Middle frontal gyrus (tissue), 1 donor: ENCODE measurements around the gene PICALM.
A peak's percentile ranks its signal among the peaks of the same experiment; 100 is the strongest.
"Not testable (repeated sequence)": the region's sequence is repeated elsewhere in the genome, so short reads cannot be mapped to it uniquely, and the experiment has no call there.

ENCODE experiments used
- DNase-seq: peaks from one replicate; pipeline ENCODE4 v3.0.0-alpha.2; 2015; ENCODE audit warnings: low spot score; ENCODE audit errors: extremely low spot score

PICALM gene

GRCh38 chr11:86068951-86069407 lies at the start of gene PICALM:
PICALM (minus strand) TSS chr11:86069084; CDS start chr11:86068780, 304 bp downstream.
- DNase-seq, result peak; percentile 95

- no peak for DNase-seq
These were observed 49.4 kb upstream of the PICALM start for GRCh38 chr11:86118253-86118652.

GRCh38 chr11:86117712-86118063 lies 48.8 kb upstream of the PICALM start:
- DNase-seq, result no peak

- no peak for DNase-seq
These were observed 48.3 kb upstream of the PICALM start for GRCh38 chr11:86117001-86117711.

- no peak for DNase-seq
These were observed 47.5 kb upstream of the PICALM start for GRCh38 chr11:86116386-86116726.

GRCh38 chr11:86115542-86116385 lies 46.9 kb upstream of the PICALM start:
- no peak for DNase-seq

- DNase-seq, result no peak
These were observed 40.2 kb upstream of the PICALM start for GRCh38 chr11:86108890-86109638.

- DNase-seq, result no peak
These were observed 39.3 kb upstream of the PICALM start for GRCh38 chr11:86108191-86108590.

GRCh38 chr11:86106916-86107315 lies 38.0 kb upstream of the PICALM start:
- no peak for DNase-seq

- DNase-seq, result not testable (repeated sequence)
These were observed 37.1 kb upstream of the PICALM start for GRCh38 chr11:86106031-86106430.

GRCh38 chr11:86105601-86106000 lies 36.7 kb upstream of the PICALM start:
- DNase-seq, result not testable (repeated sequence)

- DNase-seq, result peak; percentile 5
These were observed 34.9 kb upstream of the PICALM start for GRCh38 chr11:86103808-86104207.

GRCh38 chr11:86101941-86102407 lies 33.1 kb upstream of the PICALM start:
- no peak for DNase-seq

GRCh38 chr11:86101493-86101892 lies 32.6 kb upstream of the PICALM start:
- no peak for DNase-seq

- no peak for DNase-seq
These were observed 31.0 kb upstream of the PICALM start for GRCh38 chr11:86099874-86100273.

- no peak for DNase-seq
These were observed 29.1 kb upstream of the PICALM start for GRCh38 chr11:86097980-86098379.

- no peak for DNase-seq
These were observed 22.7 kb upstream of the PICALM start for GRCh38 chr11:86091566-86091965.

GRCh38 chr11:86091086-86091485 lies 22.2 kb upstream of the PICALM start:
- no peak for DNase-seq

- DNase-seq, result no peak
These were observed 20.8 kb upstream of the PICALM start for GRCh38 chr11:86089659-86090058.

- not testable (repeated sequence) for DNase-seq
These were observed 18.8 kb upstream of the PICALM start for GRCh38 chr11:86087688-86088087.

GRCh38 chr11:86087256-86087655 lies 18.4 kb upstream of the PICALM start:
- DNase-seq, result no peak

GRCh38 chr11:86081455-86081854 lies 12.6 kb upstream of the PICALM start:
- DNase-seq, result no peak
